LNCaP clone FGC (cell line): ENCODE measurements around the gene TANC1.

Experiments
- DNase-seq: peaks from one replicate; pipeline ENCODE4 v3.0.0-alpha.2; 2011; ENCODE audit warnings: low read depth
- H3K4me3 ChIP-seq: 2 replicates; pipeline ENCODE4 v1.5.1; 2011; ENCODE audit warnings: mild to moderate bottlenecking, low read depth, low read length, control low read depth
- TF ChIP-seq, protein P1 (sequence below): IDR thresholded peaks from 2 replicates; pipeline ENCODE4 v1.5.1; 2012; ENCODE audit warnings: mild to moderate bottlenecking; ENCODE audit not compliant: control insufficient read depth, insufficient read depth; ENCODE audit errors: extremely low read depth

Gene TANC1

DNA sequence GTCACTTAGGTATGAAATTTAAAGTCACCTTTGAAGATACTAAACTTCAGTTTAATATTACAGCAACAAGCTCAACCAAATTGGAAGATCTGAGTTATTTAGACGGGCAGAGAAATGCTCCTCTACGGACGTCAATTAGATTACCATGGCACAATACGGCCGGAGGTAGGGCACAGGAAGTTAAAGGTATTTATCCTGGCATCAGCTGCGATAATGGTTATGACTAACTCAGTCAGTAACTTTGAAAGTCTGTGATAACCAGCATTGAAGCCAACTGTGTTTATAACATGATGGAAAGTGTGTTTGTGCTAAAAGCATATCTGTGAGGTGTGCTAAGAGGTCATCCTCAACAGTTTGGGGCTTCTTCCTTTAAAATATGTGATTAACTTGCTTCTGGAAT lies 200.7 kb downstream of the TANC1 start:
- DNase-seq: no peak
- TF ChIP-seq, protein P1, sequence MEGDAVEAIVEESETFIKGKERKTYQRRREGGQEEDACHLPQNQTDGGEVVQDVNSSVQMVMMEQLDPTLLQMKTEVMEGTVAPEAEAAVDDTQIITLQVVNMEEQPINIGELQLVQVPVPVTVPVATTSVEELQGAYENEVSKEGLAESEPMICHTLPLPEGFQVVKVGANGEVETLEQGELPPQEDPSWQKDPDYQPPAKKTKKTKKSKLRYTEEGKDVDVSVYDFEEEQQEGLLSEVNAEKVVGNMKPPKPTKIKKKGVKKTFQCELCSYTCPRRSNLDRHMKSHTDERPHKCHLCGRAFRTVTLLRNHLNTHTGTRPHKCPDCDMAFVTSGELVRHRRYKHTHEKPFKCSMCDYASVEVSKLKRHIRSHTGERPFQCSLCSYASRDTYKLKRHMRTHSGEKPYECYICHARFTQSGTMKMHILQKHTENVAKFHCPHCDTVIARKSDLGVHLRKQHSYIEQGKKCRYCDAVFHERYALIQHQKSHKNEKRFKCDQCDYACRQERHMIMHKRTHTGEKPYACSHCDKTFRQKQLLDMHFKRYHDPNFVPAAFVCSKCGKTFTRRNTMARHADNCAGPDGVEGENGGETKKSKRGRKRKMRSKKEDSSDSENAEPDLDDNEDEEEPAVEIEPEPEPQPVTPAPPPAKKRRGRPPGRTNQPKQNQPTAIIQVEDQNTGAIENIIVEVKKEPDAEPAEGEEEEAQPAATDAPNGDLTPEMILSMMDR: no peak
- H3K4me3 ChIP-seq: no peak overlapping the region

DNA sequence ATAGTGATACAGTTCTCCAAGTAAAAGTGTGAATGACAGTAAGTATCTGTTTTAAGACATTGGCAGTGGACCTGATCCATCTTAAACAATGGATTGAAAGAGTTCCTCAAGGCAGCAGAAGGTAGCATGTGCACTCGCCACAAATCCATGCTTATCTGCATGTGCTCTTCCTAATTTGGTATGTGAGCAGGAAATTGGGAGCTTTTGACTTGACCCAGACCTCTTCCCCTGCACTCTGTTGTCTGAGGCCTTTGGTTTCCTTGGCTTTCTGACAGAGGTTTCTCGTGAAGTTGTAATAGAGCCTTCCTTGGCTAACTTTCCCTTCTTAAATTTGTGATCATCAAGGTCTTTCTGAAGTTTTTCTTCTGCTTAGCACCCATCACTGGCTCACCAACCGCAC lies 204.0 kb downstream of the TANC1 start:
- no peak overlapping the region for H3K4me3 ChIP-seq
- TF ChIP-seq, protein P1: no peak
- no peak for DNase-seq

DNA sequence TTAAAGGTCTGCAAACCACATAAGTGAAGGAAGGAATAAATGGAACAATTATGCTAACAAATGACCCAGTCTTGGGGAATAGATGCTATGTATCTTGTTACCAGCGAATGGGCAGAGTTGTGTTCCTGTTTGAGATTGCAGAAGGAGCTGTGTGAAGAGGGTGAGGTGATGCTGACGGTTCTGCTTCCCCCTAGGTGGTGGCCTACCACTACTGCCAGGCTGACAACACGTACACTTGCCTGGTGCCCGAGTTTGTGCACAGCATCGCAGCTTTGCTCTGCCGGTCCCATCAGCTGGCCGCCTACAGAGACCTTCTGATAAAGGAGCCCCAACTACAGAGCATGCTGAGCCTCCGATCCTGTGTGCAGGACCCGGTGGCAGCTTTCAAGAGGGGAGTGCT lies 206.3 kb downstream of the TANC1 start:
- TF ChIP-seq, protein P1: no peak
- DNase-seq: no peak
- no peak overlapping the region for H3K4me3 ChIP-seq

DNA sequence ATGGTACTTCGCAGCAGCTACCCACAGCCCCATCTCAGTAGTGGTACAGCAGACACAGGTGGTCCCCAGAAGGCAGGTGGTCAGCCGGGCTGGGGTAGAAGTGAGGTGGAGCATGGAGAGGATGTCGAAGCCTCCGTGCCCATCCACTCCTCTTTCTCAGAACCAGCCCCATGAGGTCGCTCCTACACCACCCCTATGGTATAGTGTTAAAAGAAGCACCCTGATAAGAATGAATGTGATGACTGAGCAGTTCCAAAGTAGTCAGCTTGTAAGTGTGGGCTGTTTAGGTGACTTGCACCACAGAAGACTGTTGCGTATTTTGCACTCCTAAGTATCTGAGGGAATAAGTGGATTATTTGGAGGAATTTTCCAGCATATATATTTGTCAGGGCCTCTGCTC lies 206.7 kb downstream of the TANC1 start:
- H3K4me3 ChIP-seq: no peak overlapping the region
- DNase-seq: no peak
- TF ChIP-seq, protein P1: no peak

DNA sequence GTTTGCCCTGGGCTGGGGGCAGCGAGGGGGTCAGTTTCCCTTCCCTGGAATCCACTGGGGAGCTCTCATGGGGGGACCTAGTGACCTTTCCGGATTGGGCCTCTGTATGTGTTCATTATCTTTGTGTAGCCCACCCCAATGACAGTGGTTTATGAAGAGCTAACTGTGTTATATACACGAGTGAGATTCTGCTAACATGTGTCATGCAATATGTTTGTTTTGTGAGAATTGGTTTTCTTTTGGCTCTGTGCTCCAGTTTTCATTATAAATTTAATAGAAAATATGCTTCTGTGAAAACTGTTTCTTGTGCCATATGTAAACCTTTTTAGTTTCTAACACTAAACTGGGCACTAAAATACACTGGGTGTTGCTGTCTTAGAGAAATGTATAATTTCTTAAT lies 207.5 kb downstream of the TANC1 start:
- H3K4me3 ChIP-seq: no peak overlapping the region
- TF ChIP-seq, protein P1: no peak
- DNase-seq: no peak

DNA sequence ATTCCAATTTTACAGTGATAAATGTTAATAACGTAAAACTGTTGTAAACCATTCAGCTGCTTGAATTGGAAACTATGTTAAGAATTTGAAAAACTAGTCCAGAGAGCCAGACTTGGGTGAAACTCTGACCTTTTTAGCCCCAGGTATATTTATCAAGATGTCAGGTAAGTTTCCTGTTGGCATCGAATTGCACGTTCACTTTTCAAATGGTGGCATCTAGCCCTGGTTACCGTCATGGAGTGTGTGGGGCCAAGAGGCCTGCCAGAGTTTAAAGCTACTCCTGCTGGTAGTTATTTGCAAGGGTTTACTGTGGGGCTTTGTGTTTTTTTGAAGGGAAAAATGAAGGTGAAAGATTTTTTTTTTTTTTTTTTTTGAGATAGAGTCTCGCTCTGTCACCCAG lies 208.1 kb downstream of the TANC1 start:
- TF ChIP-seq, protein P1: no peak
- DNase-seq: peak; percentile 17

DNA sequence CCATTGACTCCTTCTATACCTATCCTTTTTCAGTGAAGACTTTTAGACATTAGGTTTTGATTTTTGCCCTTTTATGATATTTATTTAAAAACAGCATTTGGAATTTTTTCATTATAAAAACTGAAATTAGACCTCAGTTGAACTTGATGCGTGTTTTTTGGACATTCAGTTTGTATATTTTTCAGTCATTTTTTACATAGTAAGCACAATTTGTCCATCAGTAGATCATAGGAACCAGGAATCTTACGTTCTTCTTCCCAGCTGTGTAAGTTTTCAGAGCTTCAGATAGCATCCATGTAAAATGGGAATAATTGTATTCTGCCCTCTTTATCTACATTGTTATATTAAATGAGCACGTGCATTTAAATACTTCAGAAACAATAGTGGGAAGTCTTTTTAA lies 208.9 kb downstream of the TANC1 start:
- no peak for DNase-seq
- TF ChIP-seq, protein P1: no peak
- H3K4me3 ChIP-seq: no peak overlapping the region

More for the DNA sequence above, 208.1 kb downstream of the TANC1 start:
- no peak overlapping the region for H3K4me3 ChIP-seq
